PC-9 (cell line): ENCODE data around the gene IL22RA2. TPM values are rescaled to one million over a fixed set of nuclear protein-coding genes. Genes with fewer than 3 reads are reported as not detected.

Source experiments
- BruUV-seq: library from RNA; stranded (reverse); fragments of 400-500 nt; replicated peaks from 2 replicates; lab custom pipeline; 2021; lab: Mats Ljungman, UMichigan
- CTCF ChIA-PET: fragments of 300-600 bp; sonication (Branson Sonifier 250); formaldehyde crosslinking; loops from one replicate; lab custom pipeline; 2022; ENCODE audit warnings: antibody characterized with exemption; lab: Charles Lee
- POLR2A ChIA-PET: fragments of 300-600 bp; sonication (Branson Sonifier 250); formaldehyde crosslinking; loops from one replicate; lab custom pipeline; 2022; ENCODE audit warnings: antibody characterized with exemption; ENCODE audit not compliant: unreplicated experiment; lab: Charles Lee
- DNase-seq, 2 experiments: peaks; one replicate each; pipeline versions ENCODE4 v3.0.0 to v3.0.0-alpha.2; 2015 to 2022; ENCODE audit warnings: mixed read lengths in 1 of 2
- H2AFZ ChIP-seq: fragments of 200-600 bp; sonication (generic); 2 replicates; pipeline ENCODE4 v1.8.1; 2017; ENCODE audit warnings: antibody characterized with exemption
- H3F3A ChIP-seq: fragments of 200-600 bp; sonication (generic); 2 replicates; pipeline ENCODE4 v1.8.1; 2017; ENCODE audit warnings: antibody characterized with exemption, mild to moderate bottlenecking, low read depth; ENCODE audit not compliant: insufficient read depth
- H3K27ac ChIP-seq: fragments of 200-600 bp; sonication (generic); 2 replicates; pipeline ENCODE4 v1.6.1; 2016; ENCODE audit warnings: mixed run types
- H3K27me3 ChIP-seq: fragments of 200-600 bp; sonication (generic); 2 replicates; pipeline ENCODE4 v1.6.1; 2016; ENCODE audit warnings: low read depth, mixed run types; ENCODE audit not compliant: insufficient read depth
- H3K36me3 ChIP-seq: fragments of 200-600 bp; sonication (generic); 2 replicates; pipeline ENCODE4 v1.6.1; 2016; ENCODE audit warnings: low read depth, mixed run types
- H3K4me1 ChIP-seq: fragments of 200-600 bp; sonication (generic); replicated peaks from 2 replicates; pipeline ENCODE4 v1.6.1; 2016; ENCODE audit warnings: mixed run types; ENCODE audit not compliant: insufficient read depth
- H3K4me2 ChIP-seq: fragments of 200-600 bp; sonication (generic); 2 replicates; pipeline ENCODE4 v1.6.1; 2017; ENCODE audit warnings: mixed run types
- H3K4me3 ChIP-seq: fragments of 200-600 bp; sonication (generic); 2 replicates; pipeline ENCODE4 v1.6.1; 2016; ENCODE audit warnings: mixed run types
- H3K79me2 ChIP-seq: fragments of 200-600 bp; sonication (generic); 2 replicates; pipeline ENCODE4 v1.6.1; 2017; ENCODE audit warnings: low read depth, mixed run types
- H3K9me2 ChIP-seq: fragments of 200-600 bp; sonication (generic); 2 replicates; pipeline ENCODE4 v1.8.1; 2017; ENCODE audit warnings: mild to moderate bottlenecking; ENCODE audit not compliant: insufficient read depth
- H3K9me3 ChIP-seq: fragments of 200-600 bp; sonication (generic); 2 replicates; pipeline ENCODE4 v1.8.1; 2016; ENCODE audit warnings: low read depth; ENCODE audit not compliant: insufficient read depth
- H4K20me1 ChIP-seq: fragments of 200-600 bp; sonication (generic); 2 replicates; pipeline ENCODE4 v1.8.1; 2017; ENCODE audit not compliant: insufficient read depth
- CTCF ChIP-seq: fragments of 200-600 bp; sonication (generic); conservative IDR thresholded peaks from 2 replicates; pipeline ENCODE4 v1.6.1; 2017; ENCODE audit warnings: mixed run types, antibody characterized with exemption, mild to moderate bottlenecking, moderate library complexity
- EZH2 ChIP-seq: fragments of 200-600 bp; sonication (generic); IDR thresholded peaks from 2 replicates; pipeline ENCODE4 v1.8.0; 2017; ENCODE audit warnings: antibody characterized with exemption, low read depth
- intact Hi-C: fragments of 100-400 bp; cut with micrococcal nuclease; formaldehyde crosslinking; loops from one replicate; pipeline ENCODE4 v1.10.0; 2022; ENCODE audit not compliant: unreplicated experiment
- total RNA-seq: library from RNA; stranded (reverse); gene quantifications from 2 replicates; pipeline ENCODE4 v1.2.3, GENCODE V29; 2021

Gene IL22RA2
- total RNA-seq, 1 experiment from 2014 or later, result not detected

GRCh38 chr6:137171053-137171374 lies 2.4 kb downstream of the IL22RA2 start:
- POLR2A ChIA-PET, result no interaction called here
- intact Hi-C loops, result no loop called here
- Histone ChIP-seq H3K27me3 (no peaks in the 10 kb centered on the region), H3K4me3 (no peak overlapping the region), H3K79me2 (no peaks in the 10 kb centered on the region), H2AFZ (no peak overlapping the region), H3K36me3 (no peaks in the 10 kb centered on the region), H3K4me2 (no peak overlapping the region), H3F3A (peaks cover 10% of the 10 kb centered on the region), H3K9me2 (no peaks in the 10 kb centered on the region), H3K4me1 (peaks cover 18% of the 10 kb centered on the region), H3K27ac (no peak overlapping the region), H3K9me3 (no peaks in the 10 kb centered on the region), H4K20me1 (no peaks in the 10 kb centered on the region)
- BruUV-seq, result no TSS peak
- CTCF ChIA-PET, result no interaction called here
- TF ChIP-seq CTCF (no peak), EZH2 (no peak)
- no peak for DNase-seq

DNA sequence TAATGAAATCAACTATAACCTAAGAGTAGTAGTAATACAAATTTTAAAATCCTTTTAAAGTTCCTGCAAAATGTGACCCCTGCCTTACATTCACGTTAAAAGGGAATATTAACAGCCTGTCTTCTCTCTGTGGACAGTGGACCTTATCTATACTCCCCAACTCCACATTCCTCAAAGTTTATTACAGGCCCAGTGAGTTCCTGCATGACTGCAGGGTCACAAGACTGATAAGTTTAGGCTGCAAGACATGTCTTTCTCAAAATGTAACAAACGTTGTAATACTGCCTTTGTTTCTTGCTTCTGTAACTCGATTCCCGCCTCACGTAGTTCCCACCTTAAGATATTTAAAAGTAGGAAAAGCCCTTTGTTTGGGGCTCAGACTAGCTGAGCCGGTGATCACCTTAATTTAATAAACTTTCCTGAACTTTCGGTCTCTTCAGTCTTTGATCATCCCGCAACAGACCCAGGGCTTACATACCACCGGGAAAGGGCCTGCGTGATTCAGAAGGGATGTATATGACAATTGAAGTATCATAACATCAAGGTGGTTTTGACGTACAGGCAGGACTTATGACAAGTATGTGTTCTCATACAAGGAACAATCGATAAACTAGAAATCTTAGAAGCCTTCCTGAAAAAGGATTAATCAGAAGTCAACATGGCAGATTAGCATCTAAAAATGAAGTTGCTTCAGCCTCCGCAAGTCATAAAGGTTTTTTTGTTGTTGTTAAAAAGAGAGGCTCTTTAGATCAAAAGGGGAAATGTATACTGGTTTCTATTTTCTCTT lies 3.0 kb downstream of the IL22RA2 start:
- Histone ChIP-seq H3F3A (peaks cover 10% of the 10 kb centered on the region), H2AFZ (no peak overlapping the region), H3K9me3 (no peaks in the 10 kb centered on the region), H3K79me2 (no peaks in the 10 kb centered on the region), H3K27me3 (no peaks in the 10 kb centered on the region), H3K4me1 (peaks cover 18% of the 10 kb centered on the region), H3K4me2 (no peak overlapping the region), H3K4me3 (no peak overlapping the region), H3K36me3 (no peaks in the 10 kb centered on the region), H3K9me2 (no peaks in the 10 kb centered on the region), H3K27ac (no peak overlapping the region), H4K20me1 (no peaks in the 10 kb centered on the region)
- BruUV-seq, result no TSS peak
- TF ChIP-seq CTCF, result no peak
- no peak for TF ChIP-seq EZH2
- POLR2A ChIA-PET, result no interaction called here
- no peak for DNase-seq
- intact Hi-C loops, result no loop called here
- CTCF ChIA-PET, result no interaction called here

DNA sequence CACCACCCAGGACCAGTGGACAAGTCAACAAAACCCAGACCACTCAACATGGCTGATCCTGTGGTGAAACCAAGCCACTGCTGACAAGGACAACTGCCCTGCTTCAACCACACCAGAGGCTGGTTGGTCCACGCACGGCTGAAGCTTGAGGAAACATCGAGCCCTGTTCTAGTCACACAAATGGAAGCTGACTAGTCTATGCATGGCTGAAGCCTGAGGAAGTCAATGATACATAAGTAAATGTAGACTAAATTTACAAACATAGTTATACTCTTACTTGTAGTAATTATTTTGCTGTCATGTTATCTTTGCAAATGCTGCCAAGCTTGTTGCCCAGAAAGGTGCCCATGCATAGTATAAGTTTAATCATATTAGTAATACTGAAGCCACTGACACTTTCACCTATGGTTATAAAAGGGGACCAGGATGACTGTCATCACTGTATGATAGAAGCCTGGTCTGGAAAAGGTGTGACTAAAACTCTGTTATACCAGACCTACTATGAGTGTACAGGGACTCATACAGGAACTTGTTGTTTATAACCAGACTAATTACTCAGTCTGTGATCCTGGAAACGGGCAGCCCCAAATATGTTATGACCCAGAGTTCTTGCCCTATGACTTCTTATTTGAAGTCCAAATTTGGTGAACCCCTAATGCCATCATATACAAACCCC lies 5.6 kb downstream of the IL22RA2 start:
- no peak for TF ChIP-seq CTCF
- no peak for TF ChIP-seq EZH2
- Histone ChIP-seq H3K36me3 (no peaks in the 10 kb centered on the region), H3K79me2 (no peaks in the 10 kb centered on the region), H3K4me1 (peaks cover 15% of the 10 kb centered on the region), H3K27me3 (no peaks in the 10 kb centered on the region), H3K4me3 (no peak overlapping the region), H3K27ac (no peak overlapping the region), H2AFZ (no peak overlapping the region), H3K9me2 (no peaks in the 10 kb centered on the region), H4K20me1 (no peaks in the 10 kb centered on the region), H3K9me3 (peaks cover 16% of the 10 kb centered on the region; the same call in 1 of the 2 replicates), H3F3A (peaks cover 7% of the 10 kb centered on the region), H3K4me2 (no peak overlapping the region)
- ChIA-PET CTCF (no interaction called here), POLR2A (no interaction called here)
- BruUV-seq, result no TSS peak
- no peak for DNase-seq
- intact Hi-C loops, result no loop called here
